Neural crest cell (in vitro differentiated cells): ENCODE measurements around the gene NCLN. TPM values are rescaled to one million over a fixed set of nuclear protein-coding genes. Genes with fewer than 3 reads are reported as not detected.
"Not testable (repeated sequence)": the region's sequence is repeated elsewhere in the genome, so short reads cannot be mapped to it uniquely, and the experiment has no call there.

ENCODE experiments used
- DNase-seq: peaks from one replicate; pipeline ENCODE4 v3.0.0; 2021; ENCODE audit warnings: low read depth, mixed read lengths, low spot score
- H3K27ac Mint-ChIP-seq: one replicate; pipeline ENCODE4 v1.8.0; 2021; ENCODE audit warnings: mild to moderate bottlenecking, mixed read lengths; ENCODE audit not compliant: unreplicated experiment
- H3K27me3 Mint-ChIP-seq: 2 replicates; pipeline ENCODE4 v1.8.0; 2021; ENCODE audit warnings: low read depth, mild to moderate bottlenecking, mixed read lengths
- H3K36me3 Mint-ChIP-seq: 2 replicates; pipeline ENCODE4 v1.8.0; 2021; ENCODE audit warnings: low read depth, mild to moderate bottlenecking, mixed read lengths
- H3K4me1 Mint-ChIP-seq: 2 replicates; pipeline ENCODE4 v1.8.0; 2021; ENCODE audit warnings: mixed read lengths
- H3K4me3 Mint-ChIP-seq: one replicate; pipeline ENCODE4 v1.8.0; 2021; ENCODE audit warnings: mild to moderate bottlenecking, mixed read lengths
- H3K9me3 Mint-ChIP-seq: 2 replicates; pipeline ENCODE4 v1.8.0; 2021; ENCODE audit warnings: mixed read lengths
- total RNA-seq: library from RNA; stranded (reverse); gene quantifications from 2 replicates; pipeline ENCODE4 v1.2.1, GENCODE V29; 2021
- TF ChIP-seq, protein P1 (sequence below): fragments of 200-600 bp; sonication (generic); conservative IDR thresholded peaks from 2 replicates; pipeline ENCODE4 v1.5.0; 2021; ENCODE audit warnings: antibody characterized with exemption, mild to moderate bottlenecking

NCLN gene
- total RNA-seq, 1 donor from 2014 or later, result 84.1 TPM

DNA sequence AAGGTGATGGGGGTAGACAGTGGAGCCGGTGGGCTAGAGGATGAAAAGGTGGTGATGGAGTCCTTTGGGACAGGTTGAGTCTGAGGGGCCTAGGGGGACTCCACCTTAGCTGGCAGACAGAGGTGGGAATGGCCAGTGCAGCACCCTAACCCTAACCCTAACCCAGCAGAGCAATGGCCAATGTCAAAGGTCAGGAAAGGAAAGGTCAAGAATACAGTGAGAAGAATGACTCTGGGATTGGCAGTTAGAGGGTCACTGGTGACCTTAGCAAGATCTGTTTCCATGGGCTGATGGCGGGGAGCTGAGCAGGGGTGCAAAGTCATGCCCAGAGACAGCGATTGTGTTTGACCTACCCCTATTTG, 33.3 kb upstream of the NCLN start:
- Mint-ChIP-seq H3K36me3 (no peaks in the 10 kb centered on the region), H3K4me3 (no peak overlapping the region), H3K27ac (no peak overlapping the region), H3K27me3 (peaks cover 22% of the 10 kb centered on the region), H3K4me1 (no peaks in the 10 kb centered on the region), H3K9me3 (peaks cover 2% of the 10 kb centered on the region)
- TF ChIP-seq, protein P1, sequence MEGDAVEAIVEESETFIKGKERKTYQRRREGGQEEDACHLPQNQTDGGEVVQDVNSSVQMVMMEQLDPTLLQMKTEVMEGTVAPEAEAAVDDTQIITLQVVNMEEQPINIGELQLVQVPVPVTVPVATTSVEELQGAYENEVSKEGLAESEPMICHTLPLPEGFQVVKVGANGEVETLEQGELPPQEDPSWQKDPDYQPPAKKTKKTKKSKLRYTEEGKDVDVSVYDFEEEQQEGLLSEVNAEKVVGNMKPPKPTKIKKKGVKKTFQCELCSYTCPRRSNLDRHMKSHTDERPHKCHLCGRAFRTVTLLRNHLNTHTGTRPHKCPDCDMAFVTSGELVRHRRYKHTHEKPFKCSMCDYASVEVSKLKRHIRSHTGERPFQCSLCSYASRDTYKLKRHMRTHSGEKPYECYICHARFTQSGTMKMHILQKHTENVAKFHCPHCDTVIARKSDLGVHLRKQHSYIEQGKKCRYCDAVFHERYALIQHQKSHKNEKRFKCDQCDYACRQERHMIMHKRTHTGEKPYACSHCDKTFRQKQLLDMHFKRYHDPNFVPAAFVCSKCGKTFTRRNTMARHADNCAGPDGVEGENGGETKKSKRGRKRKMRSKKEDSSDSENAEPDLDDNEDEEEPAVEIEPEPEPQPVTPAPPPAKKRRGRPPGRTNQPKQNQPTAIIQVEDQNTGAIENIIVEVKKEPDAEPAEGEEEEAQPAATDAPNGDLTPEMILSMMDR, result no peak
- DNase-seq, result no peak

DNA sequence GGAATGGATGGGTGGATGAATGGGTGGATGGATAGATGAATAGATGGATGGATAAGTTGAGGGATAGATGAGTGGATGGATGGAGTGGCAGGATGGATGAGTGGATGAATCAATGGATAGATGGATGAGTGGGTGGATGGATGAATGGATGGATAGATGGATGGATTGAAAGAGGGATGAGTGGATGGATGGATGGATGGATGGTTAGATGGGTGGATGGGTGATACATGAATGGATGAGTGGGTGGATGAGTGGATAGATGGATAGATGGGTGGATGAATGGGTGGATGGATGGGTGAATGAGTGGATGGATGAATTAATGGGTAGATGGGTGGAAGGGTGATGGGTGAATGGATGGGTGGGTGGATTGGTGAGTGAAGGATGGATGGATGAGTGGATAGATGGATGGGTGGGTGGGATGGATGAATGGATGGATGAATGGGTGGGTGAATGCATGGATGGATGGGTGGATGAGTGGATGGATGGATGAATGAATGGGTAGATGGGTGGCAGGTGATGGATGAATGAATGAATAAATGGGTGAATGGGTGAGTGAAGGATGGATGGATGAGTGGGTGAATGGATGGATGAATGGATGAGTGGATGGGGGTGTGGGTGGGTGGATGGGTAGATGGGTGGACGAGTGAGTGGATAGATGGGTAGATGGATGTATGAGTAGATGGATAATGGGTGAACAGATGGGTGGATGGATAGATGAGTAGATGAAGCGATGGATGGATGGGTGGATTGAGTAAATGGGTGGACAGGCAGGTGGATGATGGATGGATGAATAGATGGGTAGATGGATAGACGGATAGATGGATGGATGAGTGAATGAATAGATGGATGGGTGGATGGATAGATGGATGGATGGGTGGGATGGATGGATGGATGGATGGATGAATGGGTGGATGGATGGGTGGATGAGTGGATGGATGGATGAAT, 32.2 kb upstream of the NCLN start:
- Mint-ChIP-seq H3K4me1 (no peaks in the 10 kb centered on the region), H3K9me3 (peaks cover 2% of the 10 kb centered on the region), H3K36me3 (no peaks in the 10 kb centered on the region), H3K27ac (no peak overlapping the region), H3K27me3 (peaks cover 27% of the 10 kb centered on the region), H3K4me3 (no peak overlapping the region)
- no peak for DNase-seq
- TF ChIP-seq, protein P1, result no peak

DNA sequence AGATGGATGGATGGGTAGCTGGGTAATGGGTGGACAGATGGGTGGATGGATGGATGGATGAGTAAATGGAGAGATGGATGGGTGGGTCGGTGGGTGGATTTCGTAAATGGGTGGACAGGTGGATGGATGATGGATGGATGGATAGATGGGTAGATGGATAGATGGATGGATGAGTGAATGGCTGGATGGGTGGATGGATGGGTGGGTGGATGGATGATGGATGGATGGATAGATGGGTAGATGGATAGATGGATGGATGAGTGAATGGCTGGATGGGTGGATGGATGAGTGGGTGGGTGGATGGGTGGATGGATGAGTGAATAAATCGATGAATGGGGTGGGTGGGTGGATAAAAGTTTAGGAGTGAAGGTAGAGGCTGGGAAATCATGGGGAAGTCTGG, 31.3 kb upstream of the NCLN start:
- not testable (repeated sequence) for H3K36me3 Mint-ChIP-seq, H3K4me3 Mint-ChIP-seq, H3K27ac Mint-ChIP-seq, H3K4me1 Mint-ChIP-seq, DNase-seq, H3K9me3 Mint-ChIP-seq
- H3K27me3 Mint-ChIP-seq, result peaks cover 23% of the 10 kb centered on the region

DNA sequence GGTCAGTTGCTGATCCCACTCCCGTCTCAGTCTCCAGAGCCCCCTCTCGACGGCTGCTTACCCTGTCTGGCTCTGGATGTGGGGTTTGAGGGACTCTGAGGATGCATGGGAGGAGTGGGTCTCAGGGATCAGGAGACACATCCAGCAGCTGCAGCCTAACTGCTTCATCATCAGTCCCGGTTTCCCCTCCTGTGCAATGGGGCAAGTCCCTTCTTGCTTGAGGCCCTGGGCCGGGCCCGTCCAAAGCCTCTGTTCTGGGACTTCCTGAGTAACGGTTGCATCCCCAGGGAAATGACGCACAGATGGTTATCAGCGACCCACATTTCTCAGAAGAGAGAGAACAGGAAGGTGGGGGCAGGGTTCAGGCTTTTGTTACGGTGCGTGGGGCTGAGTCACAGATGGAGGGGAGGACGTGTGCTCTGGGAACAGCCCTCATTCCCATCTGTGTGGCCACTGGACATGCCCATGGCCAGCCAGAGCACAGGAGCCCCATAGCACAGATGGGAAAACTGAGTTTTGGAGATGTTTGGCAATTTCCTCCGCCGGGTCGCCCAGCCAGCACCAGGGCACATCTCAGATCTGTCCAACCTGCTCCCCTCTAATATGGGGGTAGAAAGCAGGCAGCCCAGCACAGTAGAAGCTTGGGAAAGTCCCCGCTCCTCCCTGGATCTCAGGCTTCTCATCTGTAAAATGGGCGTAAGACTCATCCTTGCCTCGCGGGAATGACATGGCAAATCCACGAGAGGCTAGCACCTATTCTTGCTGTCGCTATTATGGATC, 30.6 kb upstream of the NCLN start:
- Mint-ChIP-seq H3K36me3 (no peaks in the 10 kb centered on the region), H3K9me3 (peaks cover 2% of the 10 kb centered on the region), H3K27me3 (peaks cover 20% of the 10 kb centered on the region), H3K4me3 (no peak overlapping the region), H3K27ac (no peak overlapping the region), H3K4me1 (no peaks in the 10 kb centered on the region)
- TF ChIP-seq, protein P1, result no peak
- DNase-seq, result no peak

DNA sequence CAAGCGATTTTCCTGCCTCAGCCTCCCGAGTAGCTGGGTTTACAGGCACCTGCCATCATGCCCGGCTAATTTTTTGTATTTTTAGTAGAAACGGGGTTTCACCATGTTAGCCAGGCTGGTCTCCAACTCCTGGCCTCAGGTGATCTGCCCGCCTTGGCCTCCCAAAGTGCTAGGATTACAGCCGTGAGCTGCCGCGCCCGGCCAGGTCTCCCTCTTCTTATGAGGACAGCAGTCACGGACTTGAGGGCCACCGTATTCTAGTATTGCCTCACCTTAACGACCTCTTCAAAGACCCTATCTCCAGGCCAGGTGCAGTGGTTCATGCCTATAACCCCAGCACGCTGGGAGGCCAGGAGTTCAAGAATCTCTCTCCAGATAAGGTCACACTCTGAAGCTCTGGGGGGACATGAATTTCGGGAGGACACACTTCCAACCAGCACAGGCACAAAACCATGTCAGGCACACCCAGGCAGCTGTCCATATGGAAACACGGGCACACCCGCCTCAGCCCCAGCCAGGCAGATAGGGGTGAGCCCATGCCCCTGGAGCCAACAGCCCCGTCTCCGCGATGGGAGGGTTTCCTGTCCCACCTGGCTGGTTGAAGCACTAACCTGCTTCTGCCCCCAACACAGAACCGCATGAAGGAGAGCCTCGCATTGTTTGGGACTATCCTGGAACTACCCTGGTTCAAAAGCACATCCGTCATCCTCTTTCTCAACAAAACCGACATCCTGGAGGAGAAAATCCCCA, 28.5 kb upstream of the NCLN start:
- Mint-ChIP-seq H3K4me1 (no peaks in the 10 kb centered on the region), H3K27me3 (peaks cover 21% of the 10 kb centered on the region), H3K36me3 (no peaks in the 10 kb centered on the region), H3K4me3 (no peak overlapping the region), H3K27ac (no peak overlapping the region), H3K9me3 (peaks cover 2% of the 10 kb centered on the region)
- TF ChIP-seq, protein P1, result no peak
- DNase-seq, result no peak
